Measurements from ENCODE around the gene FBXW7. TPM values are rescaled to one million over a fixed set of nuclear protein-coding genes. Genes with fewer than 3 reads are reported as not detected.

The FBXW7 gene
- polyA plus RNA-seq, 1 of the 3 experiments (the other 2 are of a cell fraction), result 7.7 TPM

GRCh38 chr4:152509595-152510225, 26.2 kb downstream of the FBXW7 start:
- H3K27me3 ChIP-seq (ENCODE audit: insufficient read depth), result no peaks in the 10 kb centered on the region
- H2AFZ ChIP-seq (ENCODE audit: low read depth), result no peak overlapping the region
- no peak overlapping the region for H3K4me2 ChIP-seq
- no peak for DNase-seq
- no peak overlapping the region for H3K27ac ChIP-seq (ENCODE audit: low read depth in 2 of 2, low read length in 1 of 2)
- no peaks in the 10 kb centered on the region for H3K9me3 ChIP-seq
- H3K36me3 ChIP-seq (replicated peaks in 1 of 2; ENCODE audit: control insufficient read depth in 1 of 2, insufficient read depth in 2 of 2, low read length in 1 of 2), result peaks cover 0 to 6% of the 10 kb centered on the region in 2 experiments
- H3K9ac ChIP-seq, result no peak overlapping the region
- no peaks in the 10 kb centered on the region for H3K4me1 ChIP-seq (ENCODE audit: control insufficient read depth in 1 of 2, insufficient read depth in 2 of 2, low read depth in 1 of 2, low read length in 1 of 2)
- H3K4me3 ChIP-seq (ENCODE audit: low read depth in 2 of 2, low read length in 1 of 2), result no peak overlapping the region
- CTCF ChIA-PET, result interaction anchor here (2.3 kb wide), 1 partner anchor 8 kb away, joined by 8 read pairs; no protein-coding TSS in a partner anchor
- 0 out of 2 replicates have a peak, but pooled peaks cover 2% of the 10 kb centered on the region for H4K20me1 ChIP-seq (ENCODE audit: insufficient read depth)
- peaks cover 90% of the 10 kb centered on the region for H3K79me2 ChIP-seq (ENCODE audit: insufficient read depth)
- 91% methylated on average over 3 of the region's 3 CpGs for WGBS (ENCODE audit: low lambda C conversion rate)
- no peaks in the 10 kb centered on the region for H3K9me2 ChIP-seq
- POLR2A ChIA-PET, result no interaction called here
- TF ChIP-seq GATA2 (CRISPR knock-in tag; IDR thresholded peaks at IDR 0.05) (no peak), YY1 (IDR thresholded peaks at IDR 0.05; ENCODE audit: low read depth) (no peak), NRF1 (IDR thresholded peaks at IDR 0.05; ENCODE audit: low read depth, low read length) (no peak), EP300 (IDR thresholded peaks at IDR 0.05; ENCODE audit: borderline replicate concordance in 1 of 2, low read depth in 1 of 2, low read length in 1 of 2) (no peak), SIN3A (IDR thresholded peaks at IDR 0.05; ENCODE audit: borderline replicate concordance, low read depth, low read length) (no peak), CHD2 (IDR thresholded peaks at IDR 0.05; ENCODE audit: low read length, partially characterized antibody) (no peak), EZH2phosphoT487 (IDR thresholded peaks at IDR 0.05; ENCODE audit: borderline replicate concordance, low read depth) (no peak), RAD21 (IDR thresholded peaks at IDR 0.05; ENCODE audit: low read length) (no peak), PBX3 (IDR thresholded peaks at IDR 0.05) (no peak)
- peaks cover under 1% of the 10 kb centered on the region for H3F3A ChIP-seq (replicated peaks; ENCODE audit: insufficient read depth)

- no peak overlapping the region for H2AFZ ChIP-seq (ENCODE audit: low read depth)
- no peak overlapping the region for H3K9ac ChIP-seq
- peaks cover 0 to 4% of the 10 kb centered on the region in 2 experiments; a peak in 2 of 4 replicates for H3K4me1 ChIP-seq (ENCODE audit: control insufficient read depth in 1 of 2, insufficient read depth in 2 of 2, low read depth in 1 of 2, low read length in 1 of 2)
- peaks cover 84% of the 10 kb centered on the region for H3K79me2 ChIP-seq (ENCODE audit: insufficient read depth)
- 97% methylated on average over 2 of the region's 2 CpGs for WGBS (ENCODE audit: low lambda C conversion rate)
- TF ChIP-seq RFX5 (IDR thresholded peaks at IDR 0.05; ENCODE audit: low read length) (no peak), MXI1 (IDR thresholded peaks at IDR 0.05; ENCODE audit: low read depth, low read length) (no peak), ELF1 (IDR thresholded peaks at IDR 0.05) (no peak), FOXM1 (IDR thresholded peaks at IDR 0.05; ENCODE audit: low read depth) (no peak), CHD2 (IDR thresholded peaks at IDR 0.05; ENCODE audit: low read length, partially characterized antibody) (no peak), SMC3 (IDR thresholded peaks at IDR 0.05; ENCODE audit: low read depth, low read length) (no peak), SIN3A (IDR thresholded peaks at IDR 0.05; ENCODE audit: borderline replicate concordance, low read depth, low read length) (no peak), GATA2 (CRISPR knock-in tag; IDR thresholded peaks at IDR 0.05) (no peak), GABPA (IDR thresholded peaks at IDR 0.05; ENCODE audit: low read depth) (no peak), EP300 (IDR thresholded peaks at IDR 0.05; ENCODE audit: borderline replicate concordance in 1 of 2, low read depth in 1 of 2, low read length in 1 of 2) (no peak), JUND (IDR thresholded peaks at IDR 0.05) (no peak), REST (IDR thresholded peaks at IDR 0.05; ENCODE audit: low read depth, low read length) (no peak), NFIC (IDR thresholded peaks at IDR 0.05; ENCODE audit: borderline replicate concordance) (no peak), TCF12 (IDR thresholded peaks at IDR 0.05) (no peak), POLR2AphosphoS5 (IDR thresholded peaks at IDR 0.05; ENCODE audit: low read depth, low read length) (no peak), TEAD4 (IDR thresholded peaks at IDR 0.05; ENCODE audit: borderline replicate concordance, insufficient read depth) (no peak), FOXJ3 (CRISPR knock-in tag; IDR thresholded peaks at IDR 0.05) (no peak), NRF1 (IDR thresholded peaks at IDR 0.05; ENCODE audit: low read depth, low read length) (no peak)
- no peak overlapping the region for H3K27ac ChIP-seq (ENCODE audit: low read depth in 2 of 2, low read length in 1 of 2)
- DNase-seq, result no peak
- peaks cover 7% of the 10 kb centered on the region for H3F3A ChIP-seq (replicated peaks; ENCODE audit: insufficient read depth)
- no peaks in the 10 kb centered on the region for H3K9me3 ChIP-seq
- H3K27me3 ChIP-seq (ENCODE audit: insufficient read depth), result no peaks in the 10 kb centered on the region
- H3K4me3 ChIP-seq (ENCODE audit: low read depth in 2 of 2, low read length in 1 of 2), result no peak overlapping the region
- CTCF ChIA-PET, result no interaction called here
- POLR2A ChIA-PET, result no interaction called here
- H3K4me2 ChIP-seq, result no peak overlapping the region
- H3K9me2 ChIP-seq, result no peaks in the 10 kb centered on the region
- no peaks in the 10 kb centered on the region for H4K20me1 ChIP-seq (ENCODE audit: insufficient read depth)
- peaks cover 0 to 6% of the 10 kb centered on the region in 2 experiments for H3K36me3 ChIP-seq (replicated peaks in 1 of 2; ENCODE audit: control insufficient read depth in 1 of 2, insufficient read depth in 2 of 2, low read length in 1 of 2)
Measured at GRCh38 chr4:152508818-152509217, 27.1 kb downstream of the FBXW7 start.
